Muscle of leg (tissue), 11 donors: ENCODE data around the gene KRTAP29-1. TPM values are rescaled to one million over a fixed set of nuclear protein-coding genes. Genes with fewer than 3 reads are reported as not detected.
"Not testable (repeated sequence)": the region's sequence is repeated elsewhere in the genome, so short reads cannot be mapped to it uniquely, and the experiment has no call there.

Experiments used
- DNase-seq: peaks from one replicate; pipeline ENCODE4 v3.0.0; 2013
- H3K27ac ChIP-seq: one replicate; pipeline ENCODE4 v1.5.1; 2013; ENCODE audit warnings: mild to moderate bottlenecking, low read length, control low read depth
- H3K27me3 ChIP-seq: one replicate; pipeline ENCODE4 v1.6.1; 2013; ENCODE audit warnings: low read length; ENCODE audit not compliant: control insufficient read depth, insufficient read depth
- H3K36me3 ChIP-seq: one replicate; pipeline ENCODE4 v1.6.1; 2013; ENCODE audit warnings: low read length; ENCODE audit not compliant: control insufficient read depth, insufficient read depth
- H3K4me1 ChIP-seq: one replicate; pipeline ENCODE4 v1.6.1; 2013; ENCODE audit warnings: low read length; ENCODE audit not compliant: control insufficient read depth, insufficient read depth
- H3K4me3 ChIP-seq: one replicate; pipeline ENCODE4 v1.5.1; 2013; ENCODE audit warnings: low read length, control low read depth
- H3K9me3 ChIP-seq: replicated peaks from 2 replicates; pipeline ENCODE4 v1.6.1; 2013; ENCODE audit warnings: low read depth, low read length; ENCODE audit not compliant: control insufficient read depth
- whole genome bisulfite sequencing: methylation state at CpG from one replicate; pipeline ENCODE4 v1.1.5; 2013; ENCODE audit warnings: missing lambda C conversion rate; ENCODE audit not compliant: insufficient coverage; 5-methylcytosine and 5-hydroxymethylcytosine counted together
- polyA plus RNA-seq, 8 donors: library from polyadenylated mRNA; unstranded; fragments of 120-200 nt; gene quantifications; one replicate each; pipeline versions ENCODE4 v1.2.1 to v1.2.3, GENCODE V29; 2013; ENCODE audit warnings: inconsistent platforms in 1 of 8, low replicate concordance in 1 of 8; ENCODE audit not compliant: insufficient read length in 8 of 8, insufficient read depth in 1 of 8
- total RNA-seq: library from RNA; stranded (reverse); fragments of 120-200 nt; gene quantifications from one replicate; pipeline ENCODE4 v1.2.4, GENCODE V29; 2013

KRTAP29-1 gene
- total and polyA plus RNA-seq, 9 donors = not detected

DNA sequence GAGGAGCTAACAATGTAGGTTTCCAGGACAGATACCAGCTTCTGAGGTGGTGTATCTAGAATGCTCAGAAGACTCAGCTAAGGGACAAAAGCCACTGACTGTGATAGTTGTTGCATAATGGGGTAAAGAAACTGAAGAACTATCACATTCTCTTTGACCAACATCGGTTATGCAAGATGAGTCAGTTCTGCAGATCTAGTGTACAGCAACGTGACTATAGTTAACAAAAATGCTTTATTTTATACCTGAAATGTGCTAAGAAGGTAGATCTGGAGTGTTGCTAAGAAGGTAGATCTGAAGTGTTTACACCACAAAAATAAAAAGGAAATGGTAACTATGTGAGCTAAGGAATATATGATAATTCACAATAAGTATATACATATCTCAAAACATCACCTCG is 34.9 kb downstream of the KRTAP29-1 start:
- H3K27me3 ChIP-seq = no peaks in the 10 kb centered on the region
- WGBS = no CpG with 5 or more reads among the region's 3 CpGs
- no peaks in the 10 kb centered on the region for H3K9me3 ChIP-seq
- H3K4me3 ChIP-seq = no peak overlapping the region
- H3K36me3 ChIP-seq = no peaks in the 10 kb centered on the region
- no peak for DNase-seq
- no peak overlapping the region for H3K27ac ChIP-seq
- H3K4me1 ChIP-seq = no peaks in the 10 kb centered on the region

DNA sequence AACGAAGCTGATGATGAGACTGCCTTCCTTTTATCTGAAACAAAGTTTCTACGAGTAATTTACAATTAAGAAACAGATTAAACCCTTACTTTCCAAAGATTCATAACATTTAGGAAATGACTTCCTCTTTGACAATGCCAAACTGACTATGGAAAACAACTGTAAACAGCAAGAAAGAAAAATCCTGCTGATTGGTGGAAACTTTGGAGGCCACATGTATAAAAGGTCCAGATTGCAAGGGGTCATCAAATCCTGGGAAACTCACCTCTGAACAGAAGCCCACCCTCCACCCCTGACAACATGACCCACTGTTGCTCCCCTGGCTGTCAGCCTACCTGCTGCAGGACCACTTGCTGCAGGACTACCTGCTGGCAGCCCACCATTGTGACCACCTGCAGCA is 37.6 kb downstream of the KRTAP29-1 start, which contains the start of gene KRTAP9-6:
KRTAP9-6 (plus strand) TSS at position 301 of the 400 bp plus-strand sequence; CDS start at position 301, 0 bp downstream.
- no peak for DNase-seq
- Histone ChIP-seq H3K9me3 (no peaks in the 10 kb centered on the region), H3K36me3 (no peaks in the 10 kb centered on the region), H3K27ac (no peak within 1 kb of the TSS), H3K4me3 (no peak within 1 kb of the TSS), H3K27me3 (no peaks in the 10 kb centered on the region), H3K4me1 (no peaks in the 10 kb centered on the region)
- WGBS = 80% methylated on average over 1 of the region's 2 CpGs

DNA sequence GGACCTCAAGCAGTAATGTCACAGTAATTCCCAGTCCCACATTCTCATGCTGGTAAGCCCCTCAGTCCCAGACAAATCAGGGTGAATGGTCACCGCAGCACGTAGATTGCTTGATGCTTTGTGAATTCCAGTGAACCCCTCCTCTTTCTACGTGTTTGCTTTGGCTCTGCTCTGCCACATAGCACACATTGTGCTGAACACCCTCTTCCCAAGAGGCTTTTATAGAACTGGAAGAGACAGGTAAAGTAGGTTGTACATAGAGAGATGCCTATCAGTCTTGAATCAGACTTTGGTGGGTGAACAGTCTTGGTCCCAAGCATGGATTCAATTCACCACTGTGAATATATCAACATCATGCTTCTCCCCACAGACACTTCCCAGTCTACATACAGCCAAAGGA is 38.1 kb downstream of the KRTAP29-1 start:
- no peak for DNase-seq
- Histone ChIP-seq H3K27me3 (no peaks in the 10 kb centered on the region), H3K9me3 (no peaks in the 10 kb centered on the region), H3K36me3 (no peaks in the 10 kb centered on the region), H3K4me3 (no peak overlapping the region), H3K4me1 (no peaks in the 10 kb centered on the region), H3K27ac (no peak overlapping the region)
- WGBS = 67% methylated on average over 2 of the region's 3 CpGs

DNA sequence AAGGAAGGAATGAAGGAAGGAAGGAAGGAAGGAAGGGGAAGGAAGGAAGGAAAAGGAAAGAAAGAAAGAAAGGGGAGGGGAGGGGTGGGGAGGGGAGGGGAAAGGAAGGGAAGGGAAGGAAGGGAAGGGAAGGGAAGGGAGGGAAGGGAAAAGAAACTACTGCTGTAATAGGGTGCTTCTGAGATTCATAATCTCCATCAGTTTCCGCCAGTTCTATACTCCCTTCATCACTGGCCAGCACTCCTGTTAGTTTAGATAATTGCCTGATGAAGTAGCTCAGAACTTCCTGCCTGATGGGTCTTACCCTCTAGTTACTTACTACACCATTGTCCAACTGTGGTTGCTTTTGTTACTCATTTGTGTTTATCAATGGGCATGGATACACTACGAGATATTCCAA is 39.4 kb downstream of the KRTAP29-1 start:
- DNase-seq = no peak
- Histone ChIP-seq H3K27ac (no peak overlapping the region), H3K4me3 (no peak overlapping the region), H3K9me3 (no peaks in the 10 kb centered on the region), H3K36me3 (no peaks in the 10 kb centered on the region), H3K4me1 (no peaks in the 10 kb centered on the region), H3K27me3 (no peaks in the 10 kb centered on the region)
- WGBS = 100% methylated on average over 1 of the region's 2 CpGs

DNA sequence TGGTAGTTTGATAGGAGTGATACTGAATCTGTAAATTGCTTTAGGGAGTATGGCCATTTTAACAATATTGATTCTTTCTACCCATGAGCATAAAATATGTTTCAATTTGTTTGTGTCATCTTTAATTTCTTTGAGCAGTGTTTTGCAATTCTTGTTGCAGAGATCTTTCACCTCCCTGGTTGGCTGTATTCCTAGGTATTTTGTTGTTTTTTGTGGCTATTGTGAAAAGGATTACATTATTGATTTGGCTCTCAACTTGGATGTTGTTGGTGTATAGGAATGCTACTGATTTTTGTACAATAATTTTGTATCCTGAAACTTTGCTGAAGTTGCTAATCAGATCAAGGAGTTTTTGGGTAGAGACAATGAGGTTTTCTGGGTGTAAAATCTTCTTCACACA is 44.2 kb downstream of the KRTAP29-1 start:
- H3K9me3 ChIP-seq = no peaks in the 10 kb centered on the region
- no peak for DNase-seq
- H3K4me3 ChIP-seq = no peak overlapping the region
- H3K27me3 ChIP-seq = peaks cover 5% of the 10 kb centered on the region
- no peak overlapping the region for H3K27ac ChIP-seq
- H3K4me1 ChIP-seq = no peaks in the 10 kb centered on the region
- H3K36me3 ChIP-seq = no peaks in the 10 kb centered on the region

DNA sequence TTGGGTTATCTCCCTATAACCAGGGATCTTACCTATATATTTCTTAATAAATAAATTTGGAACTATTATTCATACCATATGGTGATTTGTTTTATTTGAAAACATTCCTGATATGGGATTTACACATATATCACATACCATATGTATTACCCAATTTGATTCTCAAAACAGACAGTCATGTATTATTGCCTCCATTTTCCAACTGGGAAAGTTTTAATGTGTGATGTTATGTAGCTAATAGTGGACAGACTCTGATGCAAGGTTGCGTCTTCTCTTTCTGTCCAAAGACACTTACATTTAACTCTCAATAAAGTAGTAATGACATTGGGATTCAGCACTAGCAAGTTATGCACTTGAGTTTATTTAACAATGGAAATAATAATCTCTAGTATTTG is 46.4 kb downstream of the KRTAP29-1 start:
- Histone ChIP-seq H3K36me3 (no peaks in the 10 kb centered on the region), H3K27me3 (peaks cover 5% of the 10 kb centered on the region), H3K4me3 (no peak overlapping the region), H3K27ac (no peak overlapping the region), H3K9me3 (no peaks in the 10 kb centered on the region), H3K4me1 (no peaks in the 10 kb centered on the region)
- no peak for DNase-seq
- no CpG with 5 or more reads among the region's 1 CpG for WGBS

DNA sequence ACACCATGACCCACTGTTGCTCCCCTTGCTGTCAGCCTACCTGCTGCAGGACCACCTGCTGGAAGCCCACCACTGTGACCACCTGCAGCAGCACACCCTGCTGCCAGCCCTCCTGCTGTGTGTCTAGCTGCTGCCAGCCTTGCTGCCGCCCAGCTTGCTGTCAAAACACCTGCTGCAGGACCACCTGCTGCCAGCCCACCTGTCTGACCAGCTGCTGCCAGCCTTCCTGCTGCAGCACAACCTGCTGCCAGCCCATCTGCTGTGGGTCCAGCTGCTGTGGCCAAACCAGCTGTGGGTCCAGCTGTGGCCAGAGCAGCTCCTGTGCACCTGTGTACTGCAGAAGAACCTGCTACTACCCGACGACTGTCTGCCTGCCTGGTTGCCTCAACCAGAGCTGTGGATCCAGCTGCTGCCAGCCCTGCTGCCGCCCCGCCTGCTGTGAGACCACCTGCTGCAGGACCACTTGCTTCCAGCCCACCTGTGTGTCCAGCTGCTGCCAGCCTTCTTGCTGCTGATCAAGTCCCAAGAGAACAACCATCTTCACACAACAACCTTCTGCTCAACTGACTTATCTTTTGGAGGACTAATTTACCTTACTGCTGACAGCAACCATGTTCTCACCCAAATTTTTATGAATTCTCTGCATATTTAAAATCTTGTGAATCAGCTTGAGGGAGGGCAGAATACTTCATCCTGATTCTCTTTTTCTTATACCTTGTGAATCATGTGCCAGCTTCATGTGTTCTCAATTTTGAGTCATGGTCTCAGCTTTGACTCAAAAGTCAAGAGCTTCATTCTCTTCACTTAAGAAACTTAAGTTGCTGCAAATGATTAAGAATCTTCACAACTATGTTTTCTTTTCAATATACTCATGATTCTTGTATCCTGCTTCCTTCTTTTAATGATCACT is 47.0 kb downstream of the KRTAP29-1 start, which contains the start of gene KRTAP9-9:
KRTAP9-9 (plus strand) TSS at position 4 of the 910 bp plus-strand sequence.
- H3K36me3 ChIP-seq, H3K27me3 ChIP-seq: not testable (repeated sequence)
- 68% methylated on average over 5 of the region's 5 CpGs for WGBS

DNA sequence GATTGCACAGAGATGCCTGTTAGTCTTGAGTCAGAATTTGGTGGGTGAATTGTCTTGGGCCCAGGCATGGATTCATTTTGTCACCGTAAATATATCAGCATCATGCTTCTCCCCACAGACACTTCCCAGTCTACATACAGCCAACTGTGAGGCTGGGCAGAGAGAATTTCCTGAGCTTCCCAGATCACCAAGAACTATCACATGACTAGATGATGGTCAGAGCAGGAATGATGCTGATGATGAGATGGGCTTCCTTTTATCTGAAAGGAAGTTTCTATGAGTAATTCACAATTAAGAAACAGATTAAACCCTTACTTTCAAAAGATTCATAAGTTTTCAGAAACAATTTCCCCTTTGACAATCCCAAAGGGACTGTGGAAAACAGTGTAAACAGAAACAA is 47.8 kb downstream of the KRTAP29-1 start:
- no peaks in the 10 kb centered on the region for H3K36me3 ChIP-seq
- WGBS = no CpG with 5 or more reads among the region's 1 CpG
- H3K27me3 ChIP-seq = peaks cover 5% of the 10 kb centered on the region
- H3K9me3 ChIP-seq = no peaks in the 10 kb centered on the region
- H3K4me3 ChIP-seq = no peak overlapping the region
- no peak for DNase-seq
- no peaks in the 10 kb centered on the region for H3K4me1 ChIP-seq
- no peak overlapping the region for H3K27ac ChIP-seq

More for the DNA sequence above, 47.0 kb downstream of the KRTAP29-1 start, which contains the start of gene KRTAP9-9:
- not testable (repeated sequence) for H3K4me3 ChIP-seq, H3K27ac ChIP-seq, DNase-seq, H3K9me3 ChIP-seq, H3K4me1 ChIP-seq

Other genes with a start within 250 kb of the KRTAP29-1 start
Only the 30 nearest of the 37 such genes appear.
- not detected for gene KRTAP4-16, start 200.6 kb downstream of the KRTAP29-1 start, total RNA-seq
- not detected for gene KRTAP4-16, start 200.6 kb downstream of the KRTAP29-1 start, polyA plus RNA-seq
- not detected for gene KRTAP4-9, start 197.5 kb downstream of the KRTAP29-1 start, total RNA-seq
- under 1 TPM in 1 of 8 donors, not detected in 7; 0.31 TPM for gene KRTAP4-9, start 197.5 kb downstream of the KRTAP29-1 start, polyA plus RNA-seq
- not detected for gene KRTAP4-11, start 184.5 kb downstream of the KRTAP29-1 start, total RNA-seq
- not detected for gene KRTAP4-11, start 184.5 kb downstream of the KRTAP29-1 start, polyA plus RNA-seq
- not detected for gene KRTAP4-12, start 178.7 kb downstream of the KRTAP29-1 start, total RNA-seq
- not detected for gene KRTAP4-12, start 178.7 kb downstream of the KRTAP29-1 start, polyA plus RNA-seq
- not detected for gene KRTAP4-6, start 162.3 kb downstream of the KRTAP29-1 start, total RNA-seq
- gene KRTAP4-6, start 162.3 kb downstream of the KRTAP29-1 start, polyA plus RNA-seq = not detected
- gene KRTAP4-5, start 153.0 kb downstream of the KRTAP29-1 start, total RNA-seq = not detected
- gene KRTAP4-5, start 153.0 kb downstream of the KRTAP29-1 start, polyA plus RNA-seq = not detected
- not detected for gene KRTAP4-4, start 142.1 kb downstream of the KRTAP29-1 start, total RNA-seq
- not detected for gene KRTAP4-4, start 142.1 kb downstream of the KRTAP29-1 start, polyA plus RNA-seq
- not detected for gene KRTAP4-3, start 134.6 kb downstream of the KRTAP29-1 start, total RNA-seq
- not detected for gene KRTAP4-3, start 134.6 kb downstream of the KRTAP29-1 start, polyA plus RNA-seq
- gene KRTAP4-2, start 124.6 kb downstream of the KRTAP29-1 start, total RNA-seq = not detected
- not detected for gene KRTAP4-2, start 124.6 kb downstream of the KRTAP29-1 start, polyA plus RNA-seq
- gene KRTAP4-1, start 117.9 kb downstream of the KRTAP29-1 start, total RNA-seq = not detected
- gene KRTAP4-1, start 117.9 kb downstream of the KRTAP29-1 start, polyA plus RNA-seq = not detected
- not detected for gene KRTAP9-1, start 113.0 kb downstream of the KRTAP29-1 start, total RNA-seq
- not detected for gene KRTAP9-1, start 113.0 kb downstream of the KRTAP29-1 start, polyA plus RNA-seq
- gene KRTAP9-2, start 76.2 kb downstream of the KRTAP29-1 start, total RNA-seq = not detected
- not detected for gene KRTAP9-2, start 76.2 kb downstream of the KRTAP29-1 start, polyA plus RNA-seq
- gene KRTAP9-3, start 70.4 kb downstream of the KRTAP29-1 start, total RNA-seq = not detected
- gene KRTAP9-3, start 70.4 kb downstream of the KRTAP29-1 start, polyA plus RNA-seq = not detected
- not detected for gene KRTAP9-8, start 64.9 kb downstream of the KRTAP29-1 start, total RNA-seq
- gene KRTAP9-8, start 64.9 kb downstream of the KRTAP29-1 start, polyA plus RNA-seq = not detected
- gene KRTAP9-4, start 53.2 kb downstream of the KRTAP29-1 start, total RNA-seq = not detected
- gene KRTAP9-4, start 53.2 kb downstream of the KRTAP29-1 start, polyA plus RNA-seq = not detected
- not detected for gene KRTAP9-9, start 47.5 kb downstream of the KRTAP29-1 start, total RNA-seq
- not detected for gene KRTAP9-9, start 47.5 kb downstream of the KRTAP29-1 start, polyA plus RNA-seq
- gene KRTAP9-6, start 37.5 kb downstream of the KRTAP29-1 start, total RNA-seq = not detected
- gene KRTAP9-6, start 37.5 kb downstream of the KRTAP29-1 start, polyA plus RNA-seq = under 1 TPM in 5 of 8 donors, not detected in 3; 0.13 to 0.22 (median 0.19) TPM
- gene KRTAP9-7, start 27.2 kb downstream of the KRTAP29-1 start, total RNA-seq = not detected
- gene KRTAP9-7, start 27.2 kb downstream of the KRTAP29-1 start, polyA plus RNA-seq = not detected
- gene KRTAP16-1, start 6.5 kb upstream of the KRTAP29-1 start, total RNA-seq = not detected
- gene KRTAP16-1, start 6.5 kb upstream of the KRTAP29-1 start, polyA plus RNA-seq = not detected
- gene KRTAP17-1, start 12.9 kb upstream of the KRTAP29-1 start, total RNA-seq = not detected
- gene KRTAP17-1, start 12.9 kb upstream of the KRTAP29-1 start, polyA plus RNA-seq = not detected
- not detected for gene KRT33A, start 48.0 kb upstream of the KRTAP29-1 start, total RNA-seq
- gene KRT33A, start 48.0 kb upstream of the KRTAP29-1 start, polyA plus RNA-seq = not detected
- 0.09 TPM for gene KRT33B, start 67.0 kb upstream of the KRTAP29-1 start, total RNA-seq
- gene KRT33B, start 67.0 kb upstream of the KRTAP29-1 start, polyA plus RNA-seq = under 1 TPM; 0.08 to 0.37 (median 0.19) TPM
- not detected for gene KRT34, start 79.5 kb upstream of the KRTAP29-1 start, total RNA-seq
- gene KRT34, start 79.5 kb upstream of the KRTAP29-1 start, polyA plus RNA-seq = not detected
- 3.3 TPM for gene KRT31, start 94.8 kb upstream of the KRTAP29-1 start, total RNA-seq
- gene KRT31, start 94.8 kb upstream of the KRTAP29-1 start, polyA plus RNA-seq = 1 to 10 TPM; 3.9 to 6.4 (median 5.7) TPM
- not detected for gene KRT37, start 121.7 kb upstream of the KRTAP29-1 start, total RNA-seq
- not detected for gene KRT37, start 121.7 kb upstream of the KRTAP29-1 start, polyA plus RNA-seq
- not detected for gene KRT38, start 138.1 kb upstream of the KRTAP29-1 start, total RNA-seq
- not detected for gene KRT38, start 138.1 kb upstream of the KRTAP29-1 start, polyA plus RNA-seq
- gene KRT32, start 164.5 kb upstream of the KRTAP29-1 start, total RNA-seq = not detected
- not detected for gene KRT32, start 164.5 kb upstream of the KRTAP29-1 start, polyA plus RNA-seq
- not detected for gene KRT35, start 178.3 kb upstream of the KRTAP29-1 start, total RNA-seq
- under 1 TPM in 1 of 8 donors, not detected in 7; 0.08 TPM for gene KRT35, start 178.3 kb upstream of the KRTAP29-1 start, polyA plus RNA-seq
- not detected for gene KRT36, start 187.1 kb upstream of the KRTAP29-1 start, total RNA-seq
- gene KRT36, start 187.1 kb upstream of the KRTAP29-1 start, polyA plus RNA-seq = not detected
- gene KRT13, start 202.8 kb upstream of the KRTAP29-1 start, total RNA-seq = 0.13 TPM
- 100 to 1,000 TPM in 1 of 8 donors, 1 to 10 TPM in 1, under 1 TPM in 5, not detected in 1; 0.16 to 177 (median 0.73) TPM for gene KRT13, start 202.8 kb upstream of the KRTAP29-1 start, polyA plus RNA-seq